IMR-90 (cell line): ENCODE measurements around the gene COX6A2. TPM values are rescaled to one million over a fixed set of nuclear protein-coding genes. Genes with fewer than 3 reads are reported as not detected.

Source experiments
- ATAC-seq: fragments of 200-7000 bp; cut with Tn5 transposase; 2 replicates; pipeline ENCODE4 v1.9.1; 2020; ENCODE audit warnings: low read depth, mild to moderate bottlenecking, moderate library complexity
- BruUV-seq: library from RNA; stranded (reverse); fragments of 400-500 nt; replicated peaks from 2 replicates; lab custom pipeline; 2021; lab: Mats Ljungman, UMichigan
- CTCF ChIA-PET: fragments of 300-600 bp; formaldehyde crosslinking; extraction: SDS; loops from one replicate; lab custom pipeline; 2021; ENCODE audit warnings: antibody characterized with exemption; lab: Yijun Ruan, JAX
- POLR2A ChIA-PET: fragments of 300-600 bp; sonication (Branson Sonifier 250); formaldehyde crosslinking; loops from one replicate; lab custom pipeline; 2022; ENCODE audit warnings: antibody characterized with exemption; ENCODE audit not compliant: unreplicated experiment; lab: Charles Lee
- DNase-seq: peaks from one replicate; pipeline ENCODE4 v3.0.0; 2013
- H2AFZ ChIP-seq: replicated peaks from 2 replicates; pipeline ENCODE3; 2013; ENCODE audit warnings: low read length, mild to moderate bottlenecking; ENCODE audit not compliant: poor library complexity
- H2AK5ac ChIP-seq: 2 replicates; pipeline ENCODE4 v1.6.1; 2013; ENCODE audit warnings: low read depth, low read length, inconsistent platforms
- H2AK9ac ChIP-seq: replicated peaks from 2 replicates; pipeline ENCODE3; 2013; ENCODE audit warnings: mild to moderate bottlenecking, low read depth, low read length, moderate library complexity; ENCODE audit not compliant: poor library complexity
- H2BK120ac ChIP-seq: 2 replicates; pipeline ENCODE4 v1.6.1; 2013; ENCODE audit warnings: low read depth, low read length, inconsistent platforms
- H2BK15ac ChIP-seq: 3 replicates; pipeline ENCODE4 v1.6.1; 2013; ENCODE audit warnings: low read depth, low read length, inconsistent platforms
- H2BK20ac ChIP-seq: 2 replicates; pipeline ENCODE4 v1.6.1; 2013; ENCODE audit warnings: low read depth, mild to moderate bottlenecking, inconsistent platforms, low read length, moderate library complexity
- H2BK5ac ChIP-seq: 2 replicates; pipeline ENCODE4 v1.6.1; 2013; ENCODE audit warnings: mild to moderate bottlenecking, low read depth, low read length, inconsistent platforms; ENCODE audit not compliant: poor library complexity, severe bottlenecking
- H3K14ac ChIP-seq: replicated peaks from 2 replicates; pipeline ENCODE4 v1.6.1; 2013; ENCODE audit warnings: low read depth, low read length, inconsistent platforms
- H3K18ac ChIP-seq: 2 replicates; pipeline ENCODE4 v1.6.1; 2013; ENCODE audit warnings: low read depth, low read length, control low read depth
- H3K23ac ChIP-seq: 2 replicates; pipeline ENCODE4 v1.6.1; 2013; ENCODE audit warnings: low read depth, low read length, inconsistent platforms
- H3K27ac ChIP-seq: 2 replicates; pipeline ENCODE4 v1.5.1; 2013; ENCODE audit warnings: mild to moderate bottlenecking, control low read depth, low read length; ENCODE audit not compliant: insufficient read depth
- H3K27me3 ChIP-seq: 2 replicates; pipeline ENCODE4 v1.6.1; 2013; ENCODE audit warnings: low read length; ENCODE audit not compliant: control insufficient read depth, insufficient read depth
- H3K36me3 ChIP-seq: 2 replicates; pipeline ENCODE4 v1.6.1; 2013; ENCODE audit warnings: low read length, mixed read lengths; ENCODE audit not compliant: control insufficient read depth, insufficient read depth
- H3K4ac ChIP-seq: 2 replicates; pipeline ENCODE4 v1.6.1; 2013; ENCODE audit warnings: low read depth, low read length, inconsistent platforms
- H3K4me1 ChIP-seq: 2 replicates; pipeline ENCODE4 v1.6.1; 2013; ENCODE audit warnings: low read length, mixed read lengths; ENCODE audit not compliant: control insufficient read depth, insufficient read depth
- H3K4me2 ChIP-seq: 2 replicates; pipeline ENCODE4 v1.6.1; 2013; ENCODE audit warnings: low read depth, mild to moderate bottlenecking, control low read depth, low read length, moderate library complexity
- H3K4me3 ChIP-seq: 2 replicates; pipeline ENCODE4 v1.5.1; 2013; ENCODE audit warnings: low read depth, mild to moderate bottlenecking, control low read depth, low read length, moderate library complexity; ENCODE audit not compliant: insufficient read depth
- H3K56ac ChIP-seq: 2 replicates; pipeline ENCODE4 v1.6.1; 2013; ENCODE audit warnings: low read length, inconsistent platforms; ENCODE audit not compliant: insufficient read depth; ENCODE audit errors: extremely low read depth
- H3K79me1 ChIP-seq, 2 experiments: 2 replicates each; pipeline ENCODE4 v1.6.1; 2013; ENCODE audit warnings: low read length in 2 of 2, inconsistent platforms in 1 of 2, low read depth in 1 of 2
- H3K9ac ChIP-seq: 2 replicates; pipeline ENCODE4 v1.6.1; 2013; ENCODE audit warnings: low read depth, low read length, control low read depth
- H3K9me1 ChIP-seq: 2 replicates; pipeline ENCODE4 v1.6.1; 2013; ENCODE audit warnings: low read length, inconsistent platforms; ENCODE audit not compliant: insufficient read depth
- H3K9me3 ChIP-seq: 2 replicates; pipeline ENCODE4 v1.6.1; 2013; ENCODE audit warnings: low read length; ENCODE audit not compliant: control insufficient read depth, insufficient read depth
- H4K20me1 ChIP-seq: 2 replicates; pipeline ENCODE4 v1.6.1; 2013; ENCODE audit warnings: low read length, inconsistent platforms; ENCODE audit not compliant: insufficient read depth
- H4K5ac ChIP-seq: 2 replicates; pipeline ENCODE4 v1.6.1; 2013; ENCODE audit warnings: mild to moderate bottlenecking, low read depth, low read length, control low read depth
- H4K8ac ChIP-seq, 2 experiments: 2 replicates each; pipeline ENCODE4 v1.6.1; 2013; ENCODE audit warnings: low read depth in 2 of 2, low read length in 2 of 2, control low read depth in 1 of 2, inconsistent platforms in 1 of 2
- H4K91ac ChIP-seq: 2 replicates; pipeline ENCODE4 v1.6.1; 2013; ENCODE audit warnings: low read depth, low read length, inconsistent platforms; ENCODE audit not compliant: insufficient read depth
- CEBPB ChIP-seq: IDR thresholded peaks from 2 replicates; pipeline ENCODE4 v1.6.1; 2012; ENCODE audit warnings: low read depth, low read length, improper control_type of control experiment
- CHD1 ChIP-seq: IDR thresholded peaks from 2 replicates; pipeline ENCODE4 v1.6.1; 2012; ENCODE audit warnings: low read depth, low read length, improper control_type of control experiment
- FOS ChIP-seq: fragments of 150-350 bp; IDR thresholded peaks from 2 replicates; pipeline ENCODE4 v1.6.1; 2016; ENCODE audit warnings: low read depth, low read length
- MAFK ChIP-seq: IDR thresholded peaks from 2 replicates; pipeline ENCODE4 v1.6.1; 2012; ENCODE audit warnings: low read depth, low read length, improper control_type of control experiment
- MAZ ChIP-seq: IDR thresholded peaks from 2 replicates; pipeline ENCODE4 v1.6.1; 2012; ENCODE audit warnings: low read depth, mild to moderate bottlenecking, low read length, improper control_type of control experiment, moderate library complexity, borderline replicate concordance
- MXI1 ChIP-seq: IDR thresholded peaks from 2 replicates; pipeline ENCODE4 v1.6.1; 2012; ENCODE audit warnings: low read depth, mild to moderate bottlenecking, low read length, moderate library complexity, borderline replicate concordance
- NFE2L2 ChIP-seq: fragments of 150-350 bp; IDR thresholded peaks from 2 replicates; pipeline ENCODE4 v1.6.1; 2016; ENCODE audit warnings: low read depth, mild to moderate bottlenecking, low read length
- RAD21 ChIP-seq: IDR thresholded peaks from 2 replicates; pipeline ENCODE4 v1.6.1; 2012; ENCODE audit warnings: low read length, improper control_type of control experiment
- RCOR1 ChIP-seq: IDR thresholded peaks from 2 replicates; pipeline ENCODE4 v1.6.1; 2012; ENCODE audit warnings: mild to moderate bottlenecking, low read length, improper control_type of control experiment; ENCODE audit not compliant: insufficient replicate concordance
- RFX5 ChIP-seq: IDR thresholded peaks from 2 replicates; pipeline ENCODE4 v1.8.0; 2012; ENCODE audit warnings: low read depth, mild to moderate bottlenecking, low read length, moderate library complexity
- SMC3 ChIP-seq: fragments of 150-350 bp; IDR thresholded peaks from 2 replicates; pipeline ENCODE4 v1.6.1; 2016; ENCODE audit warnings: low read depth, mild to moderate bottlenecking, antibody characterized with exemption, low read length, moderate library complexity
- WGBS, 2 experiments: methylation state at CpG; one replicate each; pipeline versions ENCODE4 v1.1.5 to v1.1.7; 2013; ENCODE audit warnings: missing lambda C conversion rate in 2 of 2; ENCODE audit not compliant: insufficient read length in 1 of 2; ENCODE audit errors: extremely low coverage in 2 of 2; 5-methylcytosine and 5-hydroxymethylcytosine counted together
- dilution Hi-C: fragments of 300-500 bp; cut with HindIII; formaldehyde crosslinking; loops from one replicate; pipeline ENCODE4 v1.14.3; 2018; ENCODE audit warnings: low sequenced_read_pairs; ENCODE audit not compliant: unreplicated experiment
- in situ Hi-C: fragments of 300-500 bp; cut with MboI; formaldehyde crosslinking; loops from 3 replicates; pipeline ENCODE4 v1.14.3; 2019; ENCODE audit warnings: low sequenced_read_pairs, inconsistent platforms, mixed read lengths
- intact Hi-C: fragments of 100-400 bp; cut with micrococcal nuclease; formaldehyde crosslinking; loops from 2 replicates; pipeline ENCODE4 v1.10.0; 2022
- polyA plus RNA-seq, 3 experiments: library from polyadenylated mRNA; depleted of rRNA; stranded (reverse); fragments of >200 nt; gene quantifications; 2 replicates each; pipeline ENCODE4 v1.2.3, GENCODE V29; 2012; ENCODE audit warnings: low replicate concordance in 1 of 3
- total RNA-seq: library from RNA; depleted of rRNA; stranded (reverse); fragments of >200 nt; gene quantifications from 2 replicates; pipeline ENCODE4 v1.2.3, GENCODE V29; 2012
- TF ChIP-seq, protein P1 (sequence below): conservative IDR thresholded peaks from 2 replicates; pipeline ENCODE4 v1.5.1; 2012; ENCODE audit warnings: mild to moderate bottlenecking, low read depth, low read length, improper control_type of control experiment

Gene COX6A2
- total and polyA plus RNA-seq, 2 of the 4 experiments (the other 2 are of a cell fraction): not detected

GRCh38 chr16:31410082-31410481, 18.1 kb downstream of the COX6A2 start:
- Histone ChIP-seq H4K5ac (no peak overlapping the region), H2BK120ac (no peak overlapping the region), H2AFZ (peak overlapping the region; percentile 51), H3K56ac (no peak overlapping the region), H3K4ac (no peak overlapping the region), H2AK9ac (no peak overlapping the region), H2BK20ac (no peak overlapping the region), H3K27me3 (peaks cover 15% of the 10 kb centered on the region), H3K9me3 (no peaks in the 10 kb centered on the region), H3K9ac (no peak overlapping the region), H3K36me3 (no peaks in the 10 kb centered on the region), H4K20me1 (no peaks in the 10 kb centered on the region), H4K8ac (no peak overlapping the region), H2AK5ac (no peak overlapping the region), H3K23ac (no peak overlapping the region), H3K79me1 (no peaks in the 10 kb centered on the region), H3K27ac (no peak overlapping the region), H3K4me1 (no peaks in the 10 kb centered on the region), H3K18ac (no peak overlapping the region), H3K9me1 (no peaks in the 10 kb centered on the region), H3K4me3 (no peak overlapping the region), H2BK5ac (no peak overlapping the region), H3K14ac (no peak overlapping the region), H2BK15ac (no peak overlapping the region), H3K4me2 (no peak overlapping the region), H4K91ac (no peak overlapping the region)
- dilution Hi-C loops (no loop called here), intact Hi-C loops (no loop called here), in situ Hi-C loops (no loop called here)
- no TSS peak for BruUV-seq
- CTCF ChIA-PET: no interaction called here
- DNase-seq: no peak
- POLR2A ChIA-PET: interaction anchor here (0.6 kb wide), 1 partner anchor 12 kb away, joined by 14 read pairs; no protein-coding TSS in a partner anchor
- TF ChIP-seq MAFK (no peak), RFX5 (no peak), CEBPB (no peak), RCOR1 (no peak), RAD21 (no peak), MXI1 (no peak), MAZ (no peak), NFE2L2 (no peak), SMC3 (no peak), CHD1 (no peak), FOS (no peak)
- TF ChIP-seq, protein P1, sequence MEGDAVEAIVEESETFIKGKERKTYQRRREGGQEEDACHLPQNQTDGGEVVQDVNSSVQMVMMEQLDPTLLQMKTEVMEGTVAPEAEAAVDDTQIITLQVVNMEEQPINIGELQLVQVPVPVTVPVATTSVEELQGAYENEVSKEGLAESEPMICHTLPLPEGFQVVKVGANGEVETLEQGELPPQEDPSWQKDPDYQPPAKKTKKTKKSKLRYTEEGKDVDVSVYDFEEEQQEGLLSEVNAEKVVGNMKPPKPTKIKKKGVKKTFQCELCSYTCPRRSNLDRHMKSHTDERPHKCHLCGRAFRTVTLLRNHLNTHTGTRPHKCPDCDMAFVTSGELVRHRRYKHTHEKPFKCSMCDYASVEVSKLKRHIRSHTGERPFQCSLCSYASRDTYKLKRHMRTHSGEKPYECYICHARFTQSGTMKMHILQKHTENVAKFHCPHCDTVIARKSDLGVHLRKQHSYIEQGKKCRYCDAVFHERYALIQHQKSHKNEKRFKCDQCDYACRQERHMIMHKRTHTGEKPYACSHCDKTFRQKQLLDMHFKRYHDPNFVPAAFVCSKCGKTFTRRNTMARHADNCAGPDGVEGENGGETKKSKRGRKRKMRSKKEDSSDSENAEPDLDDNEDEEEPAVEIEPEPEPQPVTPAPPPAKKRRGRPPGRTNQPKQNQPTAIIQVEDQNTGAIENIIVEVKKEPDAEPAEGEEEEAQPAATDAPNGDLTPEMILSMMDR: no peak
- ATAC-seq: no peak
- WGBS, 2 experiments: 70% methylated on average over 4 of the region's 9 CpGs; no CpG with 5 or more reads in 1 of the 2 experiments
